ENCODE measurements around the gene TGFB1.

Gene TGFB1

DNA sequence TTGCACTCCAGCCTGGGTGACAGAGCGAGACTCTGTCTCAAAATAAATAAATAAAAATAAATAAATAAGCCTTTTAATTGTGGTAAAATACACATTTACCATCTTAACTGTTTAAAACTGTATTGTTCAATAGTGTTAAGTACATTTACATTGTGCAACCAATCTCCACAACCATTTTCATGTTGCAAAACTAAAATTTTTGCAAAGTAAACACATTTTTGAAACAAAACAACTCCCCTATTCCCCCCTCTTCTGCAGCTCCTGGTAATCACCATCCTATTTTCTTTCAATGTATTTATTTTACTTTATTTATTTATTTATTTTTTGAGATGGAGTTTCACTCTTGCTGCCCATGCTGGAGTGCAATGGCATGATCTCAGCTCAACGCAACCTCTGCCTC lies 16.0 kb upstream of the TGFB1 start:
- H3K36me3 ChIP-seq (ENCODE audit: insufficient read depth, insufficient read length, low read length) = peaks cover 10% of the 10 kb centered on the region
- H3K9ac ChIP-seq (ENCODE audit: insufficient read length, low read depth) = no peak overlapping the region
- no peaks in the 10 kb centered on the region for H3K9me3 ChIP-seq (ENCODE audit: insufficient read depth, low read length)
- no peaks in the 10 kb centered on the region for H3K27me3 ChIP-seq (ENCODE audit: insufficient read depth, insufficient read length)
- no peak overlapping the region for H3K4me3 ChIP-seq (ENCODE audit: insufficient read length, low read depth)
- TF ChIP-seq YY1 (IDR thresholded peaks at IDR 0.05; ENCODE audit: insufficient read depth, insufficient read length) (no peak), SUZ12 (IDR thresholded peaks at IDR 0.05; ENCODE audit: extremely low read depth, insufficient read depth, insufficient read length) (no peak), ZNF274 (IDR thresholded peaks at IDR 0.05; ENCODE audit: low read depth, low read length) (no peak)
- no peak for DNase-seq (ENCODE audit: low read depth, low spot score)
- peaks cover 2% of the 10 kb centered on the region for H3K4me1 ChIP-seq (ENCODE audit: insufficient read depth, insufficient read length)

DNA sequence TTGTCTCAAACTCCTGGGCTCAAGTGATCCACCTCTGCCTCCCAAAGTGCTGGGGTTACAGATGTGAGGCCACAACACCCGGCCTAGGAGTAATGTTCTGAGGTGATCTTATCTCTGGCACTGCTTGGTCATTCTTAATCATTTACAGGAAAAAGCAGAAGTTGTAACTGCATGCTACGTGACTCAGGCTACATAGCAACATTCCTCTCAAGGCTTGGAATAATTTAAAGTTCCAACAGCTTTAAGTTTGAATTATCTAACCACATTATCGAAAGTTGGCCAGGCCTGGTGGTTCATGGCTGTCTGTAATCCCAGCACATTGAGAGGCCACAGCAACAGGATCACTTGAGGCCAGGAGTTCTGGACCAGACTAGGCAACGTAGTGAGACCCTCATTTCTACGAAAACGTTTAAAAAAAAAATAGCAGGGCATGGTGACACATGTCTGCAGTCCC lies 14.2 kb upstream of the TGFB1 start:
- H3K9me3 ChIP-seq (ENCODE audit: insufficient read depth, low read length) = no peaks in the 10 kb centered on the region
- no peak for TF ChIP-seq ZNF274 (IDR thresholded peaks at IDR 0.05; ENCODE audit: low read depth, low read length)
- no peak for TF ChIP-seq SUZ12 (IDR thresholded peaks at IDR 0.05; ENCODE audit: extremely low read depth, insufficient read depth, insufficient read length)
- TF ChIP-seq YY1 (IDR thresholded peaks at IDR 0.05; ENCODE audit: insufficient read depth, insufficient read length) = no peak
- no peak overlapping the region for H3K4me3 ChIP-seq (ENCODE audit: insufficient read length, low read depth)
- peaks cover 6% of the 10 kb centered on the region for H3K36me3 ChIP-seq (ENCODE audit: insufficient read depth, insufficient read length, low read length)
- peaks cover 2% of the 10 kb centered on the region for H3K4me1 ChIP-seq (ENCODE audit: insufficient read depth, insufficient read length)
- no peaks in the 10 kb centered on the region for H3K27me3 ChIP-seq (ENCODE audit: insufficient read depth, insufficient read length)
- no peak overlapping the region for H3K9ac ChIP-seq (ENCODE audit: insufficient read length, low read depth)
- DNase-seq (ENCODE audit: low read depth, low spot score) = no peak

DNA sequence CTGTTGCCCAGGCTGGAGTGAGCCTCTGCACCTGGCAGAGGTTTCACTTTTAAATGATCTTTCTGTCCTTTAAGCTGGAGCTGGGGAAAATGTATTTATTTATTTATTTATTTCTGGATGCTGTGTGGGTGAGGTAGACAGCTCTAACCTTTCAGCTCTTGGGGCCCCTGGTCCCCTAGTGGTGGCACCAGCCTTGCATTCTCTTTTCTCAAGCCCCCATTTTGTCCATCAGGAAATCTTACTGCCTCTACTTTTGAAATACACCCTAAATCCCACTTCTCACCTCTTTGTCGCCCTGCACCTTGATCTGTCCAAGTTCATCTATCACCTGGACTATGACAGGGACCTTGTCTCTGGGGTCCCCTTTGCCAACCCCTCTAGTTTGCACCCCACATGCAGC lies 12.4 kb upstream of the TGFB1 start:
- no peak for DNase-seq (ENCODE audit: low read depth, low spot score)
- no peaks in the 10 kb centered on the region for H3K9me3 ChIP-seq (ENCODE audit: insufficient read depth, low read length)
- no peak overlapping the region for H3K4me3 ChIP-seq (ENCODE audit: insufficient read length, low read depth)
- H3K36me3 ChIP-seq (ENCODE audit: insufficient read depth, insufficient read length, low read length) = peaks cover 8% of the 10 kb centered on the region
- TF ChIP-seq SUZ12 (IDR thresholded peaks at IDR 0.05; ENCODE audit: extremely low read depth, insufficient read depth, insufficient read length) (no peak), ZNF274 (IDR thresholded peaks at IDR 0.05; ENCODE audit: low read depth, low read length) (no peak), YY1 (IDR thresholded peaks at IDR 0.05; ENCODE audit: insufficient read depth, insufficient read length) (no peak)
- H3K27me3 ChIP-seq (ENCODE audit: insufficient read depth, insufficient read length) = no peaks in the 10 kb centered on the region
- peaks cover 2% of the 10 kb centered on the region for H3K4me1 ChIP-seq (ENCODE audit: insufficient read depth, insufficient read length)
- H3K9ac ChIP-seq (ENCODE audit: insufficient read length, low read depth) = no peak overlapping the region

DNA sequence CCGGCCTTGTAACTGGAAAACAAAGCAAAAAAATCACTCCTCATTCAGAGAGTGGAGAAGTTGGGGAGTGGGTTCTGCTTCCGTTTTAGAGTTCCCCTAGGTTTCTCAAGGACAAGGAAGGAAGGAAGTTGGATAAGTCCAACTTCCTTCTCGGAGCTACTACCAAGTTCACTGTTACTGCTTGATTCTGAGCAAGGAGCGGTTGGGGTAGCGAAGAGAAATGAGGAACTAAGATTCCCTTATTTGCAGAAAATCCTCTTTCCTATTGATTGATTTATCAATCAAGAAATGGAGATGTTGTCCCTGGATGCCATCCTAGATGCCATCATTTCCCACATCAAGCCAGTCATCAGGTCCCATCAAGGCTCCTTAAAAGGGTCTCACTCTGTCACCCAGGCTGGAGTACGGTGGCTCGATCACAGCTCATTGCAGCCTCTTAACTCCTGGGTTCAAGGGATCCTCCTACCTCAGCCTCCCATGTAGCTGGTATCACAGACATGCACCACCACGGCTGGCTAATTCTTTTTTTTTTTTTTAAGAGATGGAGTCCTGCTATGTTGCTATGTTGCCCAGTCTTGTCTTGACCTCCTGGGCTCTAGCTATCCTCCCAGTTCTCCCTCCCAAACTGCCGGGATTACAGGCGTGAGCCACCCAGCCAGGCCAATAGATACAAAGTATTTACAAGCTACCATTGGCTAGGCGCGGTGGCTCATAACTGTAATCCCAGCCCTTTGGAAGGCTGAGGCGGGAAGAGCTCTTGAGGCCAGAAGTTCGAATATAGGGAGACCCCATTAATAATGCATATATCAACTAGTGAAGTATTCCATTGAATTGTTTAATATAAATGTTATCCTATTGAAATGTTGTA lies 11.0 kb upstream of the TGFB1 start:
- peaks cover 2% of the 10 kb centered on the region for H3K4me1 ChIP-seq (ENCODE audit: insufficient read depth, insufficient read length)
- H3K9ac ChIP-seq (ENCODE audit: insufficient read length, low read depth) = peak overlapping the region; percentile 93
- H3K36me3 ChIP-seq (ENCODE audit: insufficient read depth, insufficient read length, low read length) = peaks cover 10% of the 10 kb centered on the region
- TF ChIP-seq YY1 (IDR thresholded peaks at IDR 0.05; ENCODE audit: insufficient read depth, insufficient read length) (no peak), SUZ12 (IDR thresholded peaks at IDR 0.05; ENCODE audit: extremely low read depth, insufficient read depth, insufficient read length) (no peak), ZNF274 (IDR thresholded peaks at IDR 0.05; ENCODE audit: low read depth, low read length) (no peak)
- peak overlapping the region; percentile 82 for H3K4me3 ChIP-seq (ENCODE audit: insufficient read length, low read depth)
- no peaks in the 10 kb centered on the region for H3K9me3 ChIP-seq (ENCODE audit: insufficient read depth, low read length)
- DNase-seq (ENCODE audit: low read depth, low spot score) = no peak
- H3K27me3 ChIP-seq (ENCODE audit: insufficient read depth, insufficient read length) = no peaks in the 10 kb centered on the region

DNA sequence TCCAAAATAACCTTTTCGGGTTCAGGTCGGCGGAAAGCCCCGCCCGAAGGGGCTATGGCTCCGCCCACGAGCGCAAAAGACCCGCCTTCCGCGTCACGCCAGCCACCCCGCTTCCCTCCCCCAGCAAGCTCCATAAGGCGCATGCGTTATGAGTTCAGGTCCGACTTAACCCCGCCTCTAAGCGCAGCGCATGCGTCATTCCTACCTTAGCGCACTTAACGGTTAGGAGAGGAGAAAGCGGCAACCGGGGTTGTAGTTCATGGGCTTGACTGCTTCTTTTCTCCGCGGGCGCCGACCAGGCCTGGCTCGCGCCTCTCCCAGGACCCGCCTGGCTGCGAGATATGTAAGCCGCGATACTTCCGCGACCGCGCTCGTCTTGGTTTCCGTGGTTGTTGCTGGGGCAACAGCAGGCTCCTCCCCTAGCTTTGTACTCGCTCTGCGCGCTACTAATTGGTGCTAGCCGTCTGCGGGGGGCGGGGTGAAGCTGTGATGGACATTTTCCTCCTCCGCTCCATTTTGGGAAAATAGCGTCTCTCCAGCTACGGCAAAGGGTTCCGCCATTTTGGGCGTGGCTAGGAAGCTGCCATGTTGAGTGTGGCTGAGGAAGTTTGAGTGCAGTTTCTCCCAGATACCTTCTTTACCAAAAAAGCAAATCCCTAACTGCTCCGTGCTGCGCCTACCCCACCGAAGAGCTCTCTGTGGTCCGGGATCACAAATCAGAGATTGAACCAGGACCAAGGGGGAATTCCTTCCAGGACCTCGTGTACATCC lies 10.2 kb upstream of the TGFB1 start, which contains the start of gene B9D2:
B9D2 (minus strand) TSS at position 397 of the 771 bp plus-strand sequence. CDS start 630 bp downstream, outside the sequence.
- no peaks in the 10 kb centered on the region for H3K27me3 ChIP-seq (ENCODE audit: insufficient read depth, insufficient read length)
- H3K4me1 ChIP-seq (ENCODE audit: insufficient read depth, insufficient read length) = peaks cover 2% of the 10 kb centered on the region
- peaks cover 10% of the 10 kb centered on the region for H3K36me3 ChIP-seq (ENCODE audit: insufficient read depth, insufficient read length, low read length)
- H3K9me3 ChIP-seq (ENCODE audit: insufficient read depth, low read length) = no peaks in the 10 kb centered on the region
- H3K9ac ChIP-seq (ENCODE audit: insufficient read length, low read depth) = peak within 1 kb of the TSS; percentile 93
- peak within 1 kb of the TSS; percentile 82 for H3K4me3 ChIP-seq (ENCODE audit: insufficient read length, low read depth)
- DNase-seq (ENCODE audit: low read depth, low spot score) = peak; percentile 94
- peak; percentile 96 for TF ChIP-seq YY1 (IDR thresholded peaks at IDR 0.05; ENCODE audit: insufficient read depth, insufficient read length)
- TF ChIP-seq ZNF274 (IDR thresholded peaks at IDR 0.05; ENCODE audit: low read depth, low read length) = no peak
- TF ChIP-seq SUZ12 (IDR thresholded peaks at IDR 0.05; ENCODE audit: extremely low read depth, insufficient read depth, insufficient read length) = no peak

DNA sequence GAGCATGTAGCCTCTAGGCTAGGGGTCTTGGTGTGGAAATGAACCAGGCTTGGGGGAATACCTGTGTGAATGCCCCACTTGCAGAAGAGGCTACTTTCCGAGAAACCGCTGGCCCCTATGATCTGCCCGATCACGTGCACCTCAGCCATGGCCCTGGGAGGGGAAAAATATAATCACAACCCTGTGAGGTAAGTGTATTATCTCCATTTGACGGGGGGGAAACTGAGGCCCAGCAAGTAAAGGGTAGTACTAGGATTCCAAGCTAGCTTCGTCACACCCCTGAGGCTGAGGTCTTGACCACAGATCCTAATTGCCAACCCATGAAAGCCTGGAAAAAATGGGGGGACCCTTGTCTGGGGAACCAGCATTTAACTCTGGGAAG lies 9.6 kb upstream of the TGFB1 start:
- H3K9ac ChIP-seq (ENCODE audit: insufficient read length, low read depth) = peak overlapping the region; percentile 4
- H3K27me3 ChIP-seq (ENCODE audit: insufficient read depth, insufficient read length) = no peaks in the 10 kb centered on the region
- H3K4me3 ChIP-seq (ENCODE audit: insufficient read length, low read depth) = peak overlapping the region; percentile 82
- no peak for DNase-seq (ENCODE audit: low read depth, low spot score)
- H3K36me3 ChIP-seq (ENCODE audit: insufficient read depth, insufficient read length, low read length) = peaks cover 10% of the 10 kb centered on the region
- H3K4me1 ChIP-seq (ENCODE audit: insufficient read depth, insufficient read length) = peaks cover 2% of the 10 kb centered on the region
- TF ChIP-seq ZNF274 (IDR thresholded peaks at IDR 0.05; ENCODE audit: low read depth, low read length) (no peak), SUZ12 (IDR thresholded peaks at IDR 0.05; ENCODE audit: extremely low read depth, insufficient read depth, insufficient read length) (no peak), YY1 (IDR thresholded peaks at IDR 0.05; ENCODE audit: insufficient read depth, insufficient read length) (no peak)
- H3K9me3 ChIP-seq (ENCODE audit: insufficient read depth, low read length) = no peaks in the 10 kb centered on the region

Data from NT2/D1 (cell line).